HCT116 (cell line): ENCODE data around the gene SLC35B1. TPM values are rescaled to one million over a fixed set of nuclear protein-coding genes. Genes with fewer than 3 reads are reported as not detected.

ENCODE experiments used
- ATAC-seq: fragments of 200-7000 bp; cut with Tn5 transposase; 2 replicates; pipeline ENCODE4 v1.9.1; 2020; ENCODE audit warnings: mild to moderate bottlenecking, moderate library complexity
- BruUV-seq: library from RNA; stranded (reverse); fragments of 400-500 nt; replicated peaks from 2 replicates; lab custom pipeline; 2021; lab: Mats Ljungman, UMichigan
- CTCF ChIA-PET: fragments of 300-600 bp; sonication (Branson Sonifier 250); formaldehyde crosslinking; loops from one replicate; lab custom pipeline; 2021; ENCODE audit warnings: antibody characterized with exemption; lab: Charles Lee
- POLR2A ChIA-PET: fragments of 300-600, 350-600 bp; sonication (Branson Sonifier 250); formaldehyde crosslinking; loops from one replicate; lab custom pipeline; 2021; ENCODE audit warnings: antibody characterized with exemption; lab: Charles Lee
- RAD21 ChIA-PET, 2 experiments: fragments of 300-600 bp; sonication (Branson Sonifier 250); formaldehyde crosslinking; loops; one replicate each; lab custom pipeline; 2023; ENCODE audit warnings: low total read pairs in 2 of 2; ENCODE audit not compliant: uncharacterized antibody in 2 of 2, unreplicated experiment in 2 of 2, low non-redundant PET in 1 of 2; lab: Charles Lee
- DNase-seq: peaks from one replicate; pipeline ENCODE4 v3.0.0-alpha.2; 2010; ENCODE audit warnings: low read depth, low spot score
- H2AFZ ChIP-seq: fragments of 200-600 bp; shearing (Covaris generic), sonication (generic); 2 replicates; pipeline ENCODE4 v1.6.1; 2017; ENCODE audit warnings: low read depth, mixed run types, mixed read lengths, antibody characterized with exemption, low read length; ENCODE audit not compliant: poor library complexity, severe bottlenecking
- H3K27ac ChIP-seq: 2 replicates; pipeline ENCODE4 v1.5.1; 2012; ENCODE audit warnings: low read depth, low read length
- H3K27me3 ChIP-seq: fragments of 200-600 bp; sonication (generic); 2 replicates; pipeline ENCODE4 v1.6.1; 2016; ENCODE audit warnings: mixed run types, low read length, mixed read lengths; ENCODE audit not compliant: insufficient read depth
- H3K36me3 ChIP-seq, 2 experiments: fragments of 200-500 bp in 1 of 2; fragments of 200-600 bp in 1 of 2; sonication (Bioruptor generic) in 1 of 2; sonication (generic) in 1 of 2; 2 replicates each; pipeline versions ENCODE4 v1.5.1 to v1.6.1; 2014 to 2016; ENCODE audit warnings: low read length in 2 of 2, inconsistent platforms in 1 of 2, mixed read lengths in 1 of 2, mixed run types in 1 of 2; ENCODE audit not compliant: insufficient read depth in 2 of 2, control insufficient read depth in 1 of 2
- H3K4me1 ChIP-seq, 2 experiments: fragments of 200-600 bp in 1 of 2; sonication (generic) in 1 of 2; 2 replicates each; pipeline versions ENCODE4 v1.5.1 to v1.6.1; 2012 to 2017; ENCODE audit warnings: low read length in 2 of 2, inconsistent platforms in 1 of 2, mild to moderate bottlenecking in 1 of 2, mixed read lengths in 1 of 2, mixed run types in 1 of 2, moderate library complexity in 1 of 2; ENCODE audit not compliant: insufficient read depth in 2 of 2, control insufficient read depth in 1 of 2
- H3K4me2 ChIP-seq: fragments of 200-600 bp; sonication (generic); 2 replicates; pipeline ENCODE4 v1.6.1; 2017; ENCODE audit warnings: mixed run types, low read length, mixed read lengths
- H3K4me3 ChIP-seq, 2 experiments: fragments of 200-600 bp in 1 of 2; sonication (generic) in 1 of 2; replicated peaks in 1 of 2; 2 replicates each; pipeline ENCODE4 v1.5.1; 2011 to 2016; ENCODE audit warnings: low read length in 2 of 2, control low read depth in 1 of 2, low read depth in 1 of 2, mild to moderate bottlenecking in 1 of 2, mixed read lengths in 1 of 2, mixed run types in 1 of 2
- H3K79me2 ChIP-seq: fragments of 200-600 bp; sonication (generic); 2 replicates; pipeline ENCODE4 v1.6.1; 2017; ENCODE audit warnings: mild to moderate bottlenecking, mixed run types, low read length, moderate library complexity, mixed read lengths; ENCODE audit not compliant: insufficient read depth
- H3K9ac ChIP-seq: fragments of 200-600 bp; sonication (generic); 2 replicates; pipeline ENCODE4 v1.6.1; 2016; ENCODE audit warnings: low read length, mixed read lengths
- H3K9me2 ChIP-seq: fragments of 200-600 bp; sonication (generic), shearing (Covaris generic); 2 replicates; pipeline ENCODE4 v1.6.1; 2017; ENCODE audit warnings: mixed run types, mild to moderate bottlenecking, moderate library complexity; ENCODE audit not compliant: insufficient read depth
- H3K9me3 ChIP-seq, 2 experiments: fragments of 200-500 bp in 1 of 2; fragments of 200-600 bp in 1 of 2; sonication (Bioruptor generic) in 1 of 2; sonication (generic) in 1 of 2; 2 replicates each; pipeline ENCODE4 v1.6.1; 2014 to 2017; ENCODE audit warnings: low read length in 2 of 2, mixed read lengths in 2 of 2, inconsistent platforms in 1 of 2, low read depth in 1 of 2, mild to moderate bottlenecking in 1 of 2, mixed run types in 1 of 2, moderate library complexity in 1 of 2; ENCODE audit not compliant: control insufficient read depth in 1 of 2, insufficient read depth in 1 of 2
- H4K20me1 ChIP-seq: fragments of 200-600 bp; sonication (generic), shearing (Covaris generic); 2 replicates; pipeline ENCODE4 v1.6.1; 2017; ENCODE audit warnings: mixed run types, mild to moderate bottlenecking, moderate library complexity; ENCODE audit not compliant: insufficient read depth
- CBX3 ChIP-seq: IDR thresholded peaks from 2 replicates; pipeline ENCODE4 v1.6.1; 2012; ENCODE audit warnings: low read depth
- EGR1 ChIP-seq: IDR thresholded peaks from 2 replicates; pipeline ENCODE4 v1.6.1; 2012; ENCODE audit warnings: low read depth
- ELF1 ChIP-seq: IDR thresholded peaks from 2 replicates; pipeline ENCODE4 v1.6.1; 2012; ENCODE audit warnings: low read depth, borderline replicate concordance
- EZH2 ChIP-seq: fragments of 200-600 bp; sonication (generic); IDR thresholded peaks from 2 replicates; pipeline ENCODE4 v1.6.1; 2017; ENCODE audit warnings: antibody characterized with exemption, mixed run types
- MAX ChIP-seq: IDR thresholded peaks from 2 replicates; pipeline ENCODE4 v1.6.1; 2012
- POLR2A ChIP-seq: IDR thresholded peaks from 2 replicates; pipeline ENCODE4 v1.7.0; 2011; ENCODE audit warnings: borderline replicate concordance; ENCODE audit not compliant: insufficient read depth, insufficient read length; ENCODE audit errors: extremely low read depth
- RAD21 ChIP-seq: IDR thresholded peaks from 2 replicates; pipeline ENCODE4 v1.6.1; 2012; ENCODE audit warnings: low read depth, mild to moderate bottlenecking
- SIN3A ChIP-seq: IDR thresholded peaks from 2 replicates; pipeline ENCODE4 v1.6.1; 2012; ENCODE audit warnings: low read depth
- SP1 ChIP-seq: IDR thresholded peaks from 2 replicates; pipeline ENCODE4 v1.6.1; 2012; ENCODE audit warnings: low read depth
- SRF ChIP-seq: IDR thresholded peaks from 2 replicates; pipeline ENCODE4 v1.6.1; 2012; ENCODE audit warnings: low read depth
- TCF7L2 ChIP-seq: IDR thresholded peaks from 2 replicates; pipeline ENCODE4 v1.7.0; 2011; ENCODE audit warnings: borderline replicate concordance, inconsistent platforms; ENCODE audit not compliant: insufficient read depth, insufficient read length; ENCODE audit errors: extremely low read depth
- YY1 ChIP-seq: IDR thresholded peaks from 2 replicates; pipeline ENCODE4 v1.6.1; 2011; ENCODE audit warnings: low read length, low read depth, moderate library complexity, mild to moderate bottlenecking; ENCODE audit not compliant: insufficient replicate concordance; ENCODE audit errors: extremely low read depth
- ZFX ChIP-seq: fragments of 450-650 bp; IDR thresholded peaks from 2 replicates; pipeline ENCODE4 v1.6.1; 2017
- intact Hi-C: fragments of 100-400 bp; cut with micrococcal nuclease; formaldehyde crosslinking; loops from 2 replicates; pipeline ENCODE4 v1.10.0; 2022
- total RNA-seq: library from RNA; stranded (reverse); gene quantifications from one replicate; pipeline ENCODE4 v1.2.1, GENCODE V29; 2021; ENCODE audit not compliant: unreplicated experiment
- TF ChIP-seq, protein P1 (sequence below): IDR thresholded peaks from 2 replicates; pipeline ENCODE4 v1.6.1; 2011; ENCODE audit warnings: mild to moderate bottlenecking, low read length, moderate library complexity; ENCODE audit not compliant: insufficient replicate concordance; ENCODE audit errors: extremely low read depth

The SLC35B1 gene
- total RNA-seq, 1 experiment from 2014 or later: 87.5 TPM

GRCh38 chr17:49749730-49750129, 42.0 kb upstream of the SLC35B1 start:
- no peak for TF ChIP-seq EGR1
- no peak for TF ChIP-seq SP1
- TF ChIP-seq POLR2A: no peak
- TF ChIP-seq SRF: no peak
- TF ChIP-seq ELF1: no peak
- no peak for TF ChIP-seq EZH2
- TF ChIP-seq, protein P1, sequence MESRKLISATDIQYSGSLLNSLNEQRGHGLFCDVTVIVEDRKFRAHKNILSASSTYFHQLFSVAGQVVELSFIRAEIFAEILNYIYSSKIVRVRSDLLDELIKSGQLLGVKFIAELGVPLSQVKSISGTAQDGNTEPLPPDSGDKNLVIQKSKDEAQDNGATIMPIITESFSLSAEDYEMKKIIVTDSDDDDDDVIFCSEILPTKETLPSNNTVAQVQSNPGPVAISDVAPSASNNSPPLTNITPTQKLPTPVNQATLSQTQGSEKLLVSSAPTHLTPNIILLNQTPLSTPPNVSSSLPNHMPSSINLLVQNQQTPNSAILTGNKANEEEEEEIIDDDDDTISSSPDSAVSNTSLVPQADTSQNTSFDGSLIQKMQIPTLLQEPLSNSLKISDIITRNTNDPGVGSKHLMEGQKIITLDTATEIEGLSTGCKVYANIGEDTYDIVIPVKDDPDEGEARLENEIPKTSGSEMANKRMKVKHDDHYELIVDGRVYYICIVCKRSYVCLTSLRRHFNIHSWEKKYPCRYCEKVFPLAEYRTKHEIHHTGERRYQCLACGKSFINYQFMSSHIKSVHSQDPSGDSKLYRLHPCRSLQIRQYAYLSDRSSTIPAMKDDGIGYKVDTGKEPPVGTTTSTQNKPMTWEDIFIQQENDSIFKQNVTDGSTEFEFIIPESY: no peak
- TF ChIP-seq ZFX: no peak
- no peak for TF ChIP-seq YY1
- no peak for TF ChIP-seq TCF7L2
- TF ChIP-seq CBX3: no peak
- TF ChIP-seq MAX: no peak
- no peak for TF ChIP-seq RAD21
- TF ChIP-seq SIN3A: no peak
- H3K79me2 ChIP-seq: no peaks in the 10 kb centered on the region
- H3K4me1 ChIP-seq: no peaks in the 10 kb centered on the region
- intact Hi-C loops: no loop called here
- ChIA-PET RAD21 (interaction anchor here in 1 of 2 experiments (0.7 kb wide), 1 partner anchor 192 kb away, joined by 3 read pairs; no protein-coding TSS in a partner anchor), CTCF (no interaction called here), POLR2A (interaction anchor here (1.8 kb wide), 1 partner anchor 14 kb away, joined by 6 read pairs; the partner anchor contains the start of gene FAM117A)
- no peak overlapping the region for H3K4me2 ChIP-seq
- H3K9ac ChIP-seq: no peak overlapping the region
- no peak overlapping the region for H3K4me3 ChIP-seq
- H3K9me2 ChIP-seq: no peaks in the 10 kb centered on the region
- ATAC-seq (no peak), DNase-seq (no peak)
- H3K27ac ChIP-seq: no peak overlapping the region
- H3K27me3 ChIP-seq: no peaks in the 10 kb centered on the region
- H3K9me3 ChIP-seq: no peaks in the 10 kb centered on the region
- H2AFZ ChIP-seq: no peak overlapping the region
- no peaks in the 10 kb centered on the region for H3K36me3 ChIP-seq
- BruUV-seq: no TSS peak
- H4K20me1 ChIP-seq: no peaks in the 10 kb centered on the region
